Transverse colon (tissue), 4 donors: Measurements from ENCODE around the gene CDC5L. TPM values are rescaled to one million over a fixed set of nuclear protein-coding genes. Genes with fewer than 3 reads are reported as not detected.

ENCODE experiments used
- DNase-seq: peaks from one replicate; pipeline ENCODE4 v3.0.0-alpha.2; 2019
- H3K27ac ChIP-seq, 4 donors: fragments of 200-600 bp; sonication (generic); 2 replicates each; pipeline ENCODE4 v1.5.1; 2016 to 2018; ENCODE audit warnings: inconsistent platforms in 4 of 4
- H3K27me3 ChIP-seq: fragments of 200-600 bp; sonication (generic); 2 replicates; pipeline ENCODE4 v1.5.1; 2017; ENCODE audit warnings: inconsistent platforms
- H3K36me3 ChIP-seq, 4 donors: fragments of 200-600 bp; sonication (generic); 2 replicates each; pipeline ENCODE4 v1.5.1; 2017 to 2019; ENCODE audit warnings: inconsistent platforms in 4 of 4
- H3K4me1 ChIP-seq, 4 donors: fragments of 200-600 bp; sonication (generic); 2 replicates each; pipeline ENCODE4 v1.5.1; 2017 to 2020; ENCODE audit warnings: inconsistent platforms in 4 of 4
- H3K4me3 ChIP-seq, 4 donors: fragments of 200-600 bp; sonication (generic); 1 replicate in 1 of 4; 2 replicates in 3 of 4; pipeline versions ENCODE4 v1.5.1 to v1.6.1; 2017 to 2019; ENCODE audit warnings: inconsistent platforms in 4 of 4
- H3K9me3 ChIP-seq, 2 donors: fragments of 200-600 bp; sonication (generic); 2 replicates each; pipeline ENCODE4 v1.5.1; 2017 to 2019; ENCODE audit warnings: inconsistent platforms in 2 of 2
- CTCF ChIP-seq, 5 experiments: fragments of 200-600 bp in 3 of 5; fragments of 450-650 bp in 2 of 5; sonication (generic) in 3 of 5; IDR thresholded peaks; 1 replicate in 2 of 5; 2 replicates in 3 of 5; pipeline ENCODE4 v1.5.1; 2016 to 2017; ENCODE audit warnings: antibody characterized with exemption in 5 of 5, inconsistent platforms in 3 of 5, mild to moderate bottlenecking in 2 of 5, moderate library complexity in 1 of 5
- EP300 ChIP-seq: sonication (generic); formaldehyde crosslinking; IDR thresholded peaks from one replicate; pipeline ENCODE4 v1.6.1; 2017; ENCODE audit warnings: antibody characterized with exemption, low read depth
- POLR2A ChIP-seq: fragments of 450-650 bp; IDR thresholded peaks from one replicate; pipeline ENCODE4 v1.6.1; 2016; ENCODE audit warnings: antibody characterized with exemption, mild to moderate bottlenecking, moderate library complexity
- POLR2AphosphoS5 ChIP-seq, 3 donors: sonication (generic); formaldehyde crosslinking; IDR thresholded peaks; one replicate each; pipeline ENCODE4 v1.6.1; 2016; ENCODE audit warnings: antibody characterized with exemption in 3 of 3
- WGBS, 2 donors: methylation state at CpG; one replicate each; pipeline ENCODE4 v1.1.5; 2018; ENCODE audit warnings: low coverage in 1 of 2; 5-methylcytosine and 5-hydroxymethylcytosine counted together
- in situ Hi-C, 4 donors: fragments of 200-750 bp; cut with MboI; loops; one replicate each; pipeline versions ENCODE4 v1.15.0 to v1.15.1; 2017; ENCODE audit warnings: low sequenced_read_pairs in 3 of 4, low pct_ligation_motif_present in 1 of 4, low pct_unique_long_range_greater_than_20kb in 1 of 4
- intact Hi-C: fragments of 100-400 bp; cut with DNase I; formaldehyde crosslinking; loops from one replicate; pipeline ENCODE4 v1.15.1; 2023; ENCODE audit warnings: low total_unique reads
- total RNA-seq, 4 donors: library from RNA; depleted of rRNA; stranded (reverse); fragments of >200 nt; gene quantifications; one replicate each; pipeline ENCODE4 v1.1.0, GENCODE V29; 2016

Gene CDC5L
- total RNA-seq, 4 donors from 2014 or later: 8.2 to 49.6 (median 15.2) TPM

DNA sequence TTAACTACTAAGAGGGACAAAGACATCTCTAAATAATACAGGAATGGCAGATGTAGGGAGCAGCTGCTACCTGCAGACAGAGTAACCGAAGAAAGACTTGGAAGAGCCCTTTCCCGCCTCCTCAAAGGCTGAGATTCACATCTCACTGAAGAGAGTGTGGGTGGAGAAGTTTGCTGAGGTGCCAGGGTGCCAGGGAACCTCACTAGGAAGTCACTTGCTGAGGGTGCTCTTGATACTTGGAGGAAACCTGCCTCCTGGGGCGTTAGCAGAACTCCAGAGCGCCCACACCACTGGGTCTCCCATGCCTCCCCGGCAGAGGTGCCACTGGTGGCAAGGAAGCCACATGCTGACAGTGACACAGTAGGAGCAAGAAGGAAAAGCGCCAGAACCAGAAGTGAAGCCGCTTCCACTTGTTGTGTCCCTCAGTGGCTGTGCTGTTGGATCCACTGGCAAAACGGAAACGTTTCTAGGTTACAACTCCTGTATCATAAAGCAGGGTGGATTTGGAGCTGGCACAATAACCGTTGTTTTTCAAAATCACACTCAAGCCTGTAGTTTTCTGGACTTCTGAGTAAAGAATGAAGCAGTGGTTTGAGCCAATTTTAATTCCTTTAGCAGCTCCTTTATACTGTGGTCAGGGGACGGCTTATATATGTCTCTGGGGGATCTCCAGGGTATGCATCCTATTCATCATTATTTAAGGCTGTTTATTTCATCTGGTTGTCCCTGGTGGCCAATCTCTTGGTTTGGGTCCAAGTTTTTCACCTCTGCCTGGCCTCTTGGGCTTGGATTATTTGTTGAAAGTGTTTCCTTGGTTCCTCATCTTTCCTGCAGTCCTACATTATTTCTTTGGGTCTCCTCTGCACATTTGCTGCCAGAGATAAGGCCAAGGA is 64.5 kb downstream of the CDC5L start:
- H3K9me3 ChIP-seq: no peaks in the 10 kb centered on the region
- in situ Hi-C loops: no loop called here
- peaks cover 0 to 15% (median 3%) of the 10 kb centered on the region in 4 donors for H3K36me3 ChIP-seq
- no peaks in the 10 kb centered on the region for H3K27me3 ChIP-seq
- WGBS, 2 donors: 86 to 100% methylated on average over 2 to 11 of the region's 11 CpGs
- H3K27ac ChIP-seq: no peak overlapping the region
- TF ChIP-seq POLR2A (no peak), EP300 (no peak), POLR2AphosphoS5 (IDR thresholded peaks at IDR 0.05) (no peak), CTCF (IDR thresholded peaks at IDR 0.05) (no peak)
- H3K4me1 ChIP-seq: peaks cover 4 to 10% (median 6%) of the 10 kb centered on the region in 4 donors
- intact Hi-C loops: no loop called here
- DNase-seq: no peak
- no peak overlapping the region for H3K4me3 ChIP-seq

- H3K4me3 ChIP-seq: no peak overlapping the region
- no peak overlapping the region for H3K27ac ChIP-seq
- H3K9me3 ChIP-seq: no peaks in the 10 kb centered on the region
- in situ Hi-C loops: no loop called here
- peaks cover 0 to 10% (median 3%) of the 10 kb centered on the region in 4 donors for H3K36me3 ChIP-seq
- TF ChIP-seq POLR2A: no peak
- TF ChIP-seq EP300: no peak
- no peak for TF ChIP-seq POLR2AphosphoS5 (IDR thresholded peaks at IDR 0.05)
- no peak for TF ChIP-seq CTCF (IDR thresholded peaks at IDR 0.05)
- no peaks in the 10 kb centered on the region for H3K27me3 ChIP-seq
- intact Hi-C loops: no loop called here
- H3K4me1 ChIP-seq: peaks cover 4 to 12% (median 7%) of the 10 kb centered on the region in 4 donors
- WGBS, 2 donors: 82 to 100% methylated on average over 1 to 4 of the region's 4 CpGs
- DNase-seq: no peak
These were observed 65.2 kb downstream of the CDC5L start for GRCh38 chr6:44452725-44453124.

- Histone ChIP-seq H3K27ac (no peak overlapping the region), H3K4me1 (peaks cover 4 to 12% (median 7%) of the 10 kb centered on the region in 4 donors), H3K27me3 (no peaks in the 10 kb centered on the region), H3K36me3 (peaks cover 0 to 6% (median 2%) of the 10 kb centered on the region in 4 donors), H3K9me3 (no peaks in the 10 kb centered on the region), H3K4me3 (no peak overlapping the region)
- in situ Hi-C loops: no loop called here
- TF ChIP-seq POLR2AphosphoS5 (IDR thresholded peaks at IDR 0.05) (no peak), POLR2A (no peak), EP300 (no peak), CTCF (IDR thresholded peaks at IDR 0.05) (no peak)
- intact Hi-C loops: no loop called here
- 82 to 86% methylated on average over 1 of the region's 1 CpG for WGBS, 2 donors
- no peak for DNase-seq
These were observed 65.6 kb downstream of the CDC5L start for GRCh38 chr6:44453146-44453545.

GRCh38 chr6:44454198-44454597 is 66.7 kb downstream of the CDC5L start:
- H3K27me3 ChIP-seq: no peaks in the 10 kb centered on the region
- no peak overlapping the region for H3K27ac ChIP-seq
- WGBS, 2 donors: 75 to 82% methylated on average over 5 of the region's 5 CpGs
- no peaks in the 10 kb centered on the region for H3K9me3 ChIP-seq
- TF ChIP-seq POLR2AphosphoS5 (IDR thresholded peaks at IDR 0.05) (no peak), EP300 (no peak), POLR2A (no peak), CTCF (IDR thresholded peaks at IDR 0.05) (no peak)
- DNase-seq: no peak
- intact Hi-C loops (no loop called here), in situ Hi-C loops (no loop called here)
- no peak overlapping the region for H3K4me3 ChIP-seq
- peaks cover 0 to 5% (median 0%) of the 10 kb centered on the region in 4 donors for H3K36me3 ChIP-seq
- H3K4me1 ChIP-seq: peaks cover 4 to 12% (median 7%) of the 10 kb centered on the region in 4 donors
